HG02798 (cell line): Measurements from ENCODE around the gene KLHDC4.
"Not testable (repeated sequence)": the region's sequence is repeated elsewhere in the genome, so short reads cannot be mapped to it uniquely, and the experiment has no call there.

Source experiments
- ATAC-seq: cut with Tn5 transposase; IDR thresholded peaks from one replicate; pipeline ENCODE4 v1.9.1; 2021; ENCODE audit warnings: mild to moderate bottlenecking; ENCODE audit not compliant: unreplicated experiment, poor library complexity

KLHDC4 gene

DNA sequence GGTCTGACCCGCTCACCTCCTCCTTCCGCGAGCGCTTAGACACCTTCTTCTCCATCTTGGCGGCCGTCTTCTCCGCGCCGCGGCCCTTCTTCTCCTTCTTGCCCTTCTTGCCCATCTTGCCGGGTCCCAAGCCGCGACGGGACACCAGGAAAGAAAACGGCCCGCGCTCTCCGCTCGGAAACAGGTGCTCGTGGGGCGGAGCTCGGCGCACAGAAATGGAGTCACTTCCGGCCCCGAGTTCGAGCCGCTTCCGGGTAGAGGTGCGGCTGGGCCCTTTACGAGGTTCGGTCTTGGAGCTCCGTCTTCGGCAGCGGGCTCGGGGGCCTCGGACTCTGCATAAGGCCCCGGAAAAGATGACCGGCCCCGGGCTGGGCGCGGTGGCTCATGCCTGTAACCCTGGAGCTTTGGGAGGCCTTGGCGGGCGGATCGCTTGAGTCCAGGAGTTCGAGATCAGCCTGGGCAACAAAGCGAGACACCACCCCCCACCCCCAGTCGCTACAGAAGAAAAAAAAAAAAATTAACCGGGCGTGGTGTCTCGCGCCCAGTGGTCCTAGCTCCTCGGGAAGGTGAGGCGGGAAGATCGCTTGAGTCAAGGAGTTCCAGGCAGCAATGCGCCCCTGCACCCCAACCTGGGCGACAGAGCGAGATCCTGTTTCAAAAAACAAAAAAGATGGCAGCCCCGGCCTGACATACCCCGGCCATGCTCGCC is at the start of gene KLHDC4:
Gene KLHDC4, minus strand, starts transcription at position 211 of the 709 bp plus-strand sequence. Its CDS starts 96 bp downstream, at position 115.
- ATAC-seq: peak; percentile 84

DNA sequence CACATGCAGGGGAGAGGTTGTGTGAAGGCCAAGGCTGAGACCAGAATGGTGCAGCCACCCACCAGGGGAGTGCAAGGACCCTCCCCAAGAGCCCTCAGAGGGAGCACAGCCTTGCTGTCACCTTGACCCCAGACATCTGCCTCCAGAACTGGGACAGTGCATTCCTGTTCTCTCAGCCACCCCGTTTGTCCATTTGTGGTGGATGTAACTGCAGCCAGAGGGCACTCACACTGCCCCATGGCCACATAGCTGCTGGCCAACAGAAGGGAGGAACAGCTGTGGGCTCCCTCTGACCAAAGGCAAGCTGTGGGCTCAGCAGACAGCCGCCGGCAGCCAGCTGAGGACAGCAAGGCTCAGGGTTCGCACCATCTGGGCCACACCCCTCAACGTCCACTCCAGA is 49.8 kb upstream of the KLHDC4 start:
- no peak for ATAC-seq

DNA sequence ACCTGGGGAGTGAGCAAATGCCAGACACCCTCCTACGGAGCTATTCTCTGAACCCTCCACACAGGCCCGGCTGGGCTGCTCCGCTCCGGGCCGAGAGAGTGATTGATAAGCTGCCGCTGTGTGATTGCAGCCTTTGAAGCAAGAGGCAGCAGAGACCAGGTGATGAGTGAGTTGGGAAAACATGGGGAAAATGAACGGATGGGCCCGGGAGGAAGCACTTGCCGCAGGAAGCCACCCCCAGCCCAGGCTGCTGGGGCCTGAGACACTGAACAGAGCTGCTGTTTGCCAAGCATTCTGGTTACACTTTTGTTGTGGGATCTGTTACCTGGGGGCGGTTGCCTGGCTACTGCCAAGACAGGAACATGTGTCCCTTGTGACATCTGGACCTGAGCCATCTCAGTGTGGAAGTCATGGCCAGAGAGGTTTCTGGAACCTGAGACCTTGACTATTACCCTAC is 46.4 kb upstream of the KLHDC4 start:
- no peak for ATAC-seq

DNA sequence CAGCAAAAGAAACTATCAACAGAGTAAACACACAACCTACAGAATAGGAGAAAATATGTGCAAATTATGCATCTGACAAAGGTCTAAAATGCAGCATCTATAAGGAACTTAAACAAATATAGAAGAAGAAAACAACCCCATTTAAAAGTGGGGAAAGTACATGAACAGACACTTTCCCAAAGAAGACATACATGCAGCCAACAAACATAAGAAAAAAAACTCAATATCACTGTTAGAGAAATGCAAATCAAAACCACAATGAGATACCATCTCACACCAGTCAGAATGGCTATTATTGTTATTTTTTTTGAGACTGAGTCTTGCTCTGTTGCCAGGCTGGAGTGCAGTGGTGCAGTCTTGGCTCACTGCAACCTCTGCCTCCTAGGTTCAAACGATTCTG is 45.7 kb upstream of the KLHDC4 start:
- ATAC-seq: not testable (repeated sequence)

DNA sequence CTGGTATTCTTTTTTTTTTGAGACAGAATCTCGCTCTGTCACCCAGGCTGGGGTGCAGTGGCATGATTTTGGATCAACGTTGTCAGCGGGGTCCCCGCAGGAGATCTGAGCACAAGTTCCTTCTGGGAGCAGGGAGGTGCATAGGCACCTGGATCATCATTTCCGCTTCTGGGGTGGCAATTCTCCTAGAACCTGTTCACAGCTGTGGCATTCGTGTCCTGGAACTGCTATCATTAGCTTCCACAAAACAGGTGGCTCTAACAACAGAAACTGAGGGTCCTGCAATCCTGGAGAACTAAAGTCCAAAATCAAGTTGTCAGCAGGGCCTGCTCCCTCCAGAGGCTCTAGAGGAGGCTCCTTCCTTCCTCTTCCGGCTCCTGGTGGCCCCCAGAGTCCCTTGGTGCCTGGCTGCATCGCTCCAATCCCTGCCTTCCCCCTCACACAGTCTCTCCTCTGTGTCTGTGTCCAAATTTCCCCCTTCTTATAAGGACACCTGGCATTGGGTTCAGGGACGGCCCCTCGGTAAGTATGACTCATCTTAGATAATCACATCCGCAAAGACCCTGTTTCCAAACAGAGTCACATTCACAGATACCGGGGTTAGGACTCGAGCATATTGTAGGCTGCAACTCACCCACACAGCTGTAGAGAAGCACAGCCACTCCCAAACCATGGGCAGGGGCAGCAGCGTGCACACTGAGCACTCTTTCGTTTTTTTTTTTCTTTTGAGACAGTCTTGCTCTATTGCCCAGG is 43.5 kb upstream of the KLHDC4 start:
- ATAC-seq: peak; percentile 48

DNA sequence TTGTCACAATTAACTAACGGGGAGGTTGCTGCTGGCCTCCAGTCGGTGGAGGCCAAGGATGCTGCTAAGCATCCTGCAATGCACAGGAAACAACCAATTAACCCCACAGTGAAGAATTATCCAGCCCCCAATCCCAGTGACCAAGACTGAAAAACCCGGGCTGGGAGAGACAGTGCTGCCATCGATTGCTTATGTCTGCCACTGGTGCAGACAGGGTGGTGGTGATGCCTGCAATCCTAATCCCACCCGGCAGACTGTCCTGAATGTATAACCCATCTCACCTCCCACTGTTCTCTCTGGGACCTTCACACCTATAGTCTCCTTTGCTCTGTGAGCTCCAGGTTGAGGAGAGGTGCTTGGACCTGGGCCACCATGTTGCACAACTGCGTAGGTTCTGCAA is 42.3 kb upstream of the KLHDC4 start:
- ATAC-seq: no peak

DNA sequence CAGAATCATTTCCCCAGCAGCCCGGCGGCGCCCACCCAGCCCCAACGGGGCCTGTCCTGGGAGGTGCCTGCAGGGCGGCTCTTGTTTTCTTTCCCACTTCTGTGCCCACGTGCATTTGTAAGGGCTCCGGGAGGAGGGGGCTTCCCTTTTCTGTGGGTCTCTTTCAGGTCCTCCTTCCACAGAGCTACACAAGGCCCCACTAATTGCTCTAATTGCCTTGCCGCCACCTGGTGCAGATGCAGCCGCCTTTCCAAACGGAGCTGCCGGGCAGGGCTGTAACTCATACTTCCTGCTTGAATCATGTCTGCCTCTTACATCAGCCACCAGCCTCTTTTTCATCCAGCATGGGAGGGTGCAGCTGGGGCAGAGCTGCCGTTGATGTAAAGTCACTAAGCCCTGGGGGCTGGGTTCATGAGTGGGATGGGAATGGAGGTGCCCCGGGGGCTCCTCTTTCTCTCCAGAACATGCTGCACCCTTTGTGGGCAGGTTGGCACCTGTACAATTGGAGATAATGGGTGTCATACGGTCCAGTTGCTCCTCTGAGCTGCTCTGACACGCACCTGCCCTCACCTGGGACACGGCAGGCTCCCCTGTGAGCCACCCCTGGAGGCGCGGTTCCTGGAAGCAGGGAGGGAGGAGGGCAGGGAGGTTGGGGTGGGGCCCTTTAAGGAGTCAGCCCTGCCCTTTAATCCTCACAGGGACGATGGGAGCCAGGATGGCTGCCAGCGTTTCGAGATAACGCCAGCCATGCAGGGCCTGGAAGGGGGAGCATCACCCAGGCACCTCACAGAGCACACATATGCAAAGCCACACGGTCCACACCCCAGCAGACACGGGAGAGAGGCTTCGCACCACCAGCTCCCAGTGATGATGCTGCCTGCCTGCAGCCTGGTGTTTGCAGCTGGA is 41.1 kb upstream of the KLHDC4 start:
- ATAC-seq: no peak

DNA sequence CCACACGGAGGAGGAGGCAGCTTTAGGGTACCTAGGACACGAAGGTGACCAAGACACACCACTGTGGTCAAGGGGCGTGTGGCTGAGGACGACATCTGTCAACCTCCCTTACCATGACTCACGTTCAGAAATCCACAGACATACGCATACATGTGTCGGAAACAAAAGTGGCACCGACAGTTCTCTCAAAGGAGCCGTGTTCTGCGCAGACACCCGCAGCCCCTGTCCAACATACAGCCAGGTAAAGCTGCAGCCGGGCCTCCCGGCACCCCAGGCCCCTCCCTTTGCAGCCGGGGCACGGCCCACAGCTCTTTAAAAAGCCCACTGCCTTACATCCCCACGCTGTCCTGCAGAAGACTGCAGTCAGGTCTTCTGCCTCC is 40.5 kb upstream of the KLHDC4 start:
- no peak for ATAC-seq

DNA sequence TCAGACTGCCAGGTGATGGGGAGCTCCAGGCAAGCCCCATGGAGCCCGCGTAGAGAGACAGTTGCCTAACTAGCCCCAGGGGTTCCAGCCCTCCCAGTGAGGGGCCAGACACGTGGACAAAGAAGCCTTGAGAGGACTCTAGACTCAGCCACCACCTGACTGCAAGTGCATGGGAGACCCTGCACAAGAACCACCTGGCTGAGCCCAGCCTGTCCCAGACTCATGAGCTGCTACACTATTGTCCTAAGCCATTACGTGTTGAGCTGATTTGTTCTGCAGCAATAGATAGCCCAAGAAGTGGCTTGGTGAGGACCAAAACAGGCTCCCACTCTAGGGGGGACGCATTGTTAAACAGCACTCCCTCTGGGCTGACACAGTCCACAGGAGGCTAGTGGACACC is 37.6 kb upstream of the KLHDC4 start:
- no peak for ATAC-seq

DNA sequence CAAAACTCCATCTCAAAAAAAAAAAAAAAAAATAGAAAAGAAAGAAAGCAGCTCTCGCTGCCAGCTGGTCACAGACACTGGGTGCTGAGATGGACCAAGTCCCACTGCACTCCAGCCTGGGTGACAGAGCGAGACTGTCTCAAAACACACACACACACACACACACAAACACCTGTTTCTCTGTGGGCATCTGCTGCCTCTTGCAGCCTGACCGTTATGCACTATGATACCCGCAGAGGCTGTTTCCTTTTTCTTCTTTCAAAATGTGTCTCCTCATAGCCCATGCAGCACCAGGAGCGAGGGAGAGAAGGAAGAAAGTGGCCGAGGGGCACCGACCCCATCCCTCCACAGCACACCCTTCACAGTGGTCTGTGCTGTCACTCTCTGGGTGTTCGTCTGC is 36.9 kb upstream of the KLHDC4 start:
- ATAC-seq: no peak

DNA sequence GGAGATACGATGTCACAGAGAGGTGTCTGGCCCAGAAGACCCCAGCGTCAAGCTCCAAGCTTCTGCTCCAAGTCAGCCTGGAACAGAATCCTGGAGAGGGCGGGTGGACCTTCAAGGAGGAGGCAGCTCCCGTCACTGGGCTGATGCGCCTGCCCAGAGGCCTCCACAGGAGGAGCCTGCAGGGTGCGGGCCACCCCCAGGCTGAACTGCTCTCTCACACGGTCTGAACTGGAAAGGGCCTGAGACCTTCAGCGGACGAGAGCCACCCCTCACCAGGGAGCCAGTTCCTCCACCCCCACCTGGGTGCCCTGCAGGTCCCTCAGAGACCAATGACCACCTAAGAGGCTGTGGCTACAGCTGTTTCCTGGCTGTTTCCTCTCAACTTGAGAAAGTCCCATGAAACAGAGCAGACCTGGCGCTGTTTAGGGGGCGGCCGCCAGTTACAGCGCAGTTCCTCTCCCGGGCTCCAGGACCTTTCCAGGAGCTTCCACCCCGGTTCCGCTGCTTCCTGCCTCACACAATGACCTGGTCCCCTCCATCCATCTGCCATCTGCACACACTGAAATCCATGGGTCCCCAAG is 36.0 kb upstream of the KLHDC4 start:
- ATAC-seq: no peak

DNA sequence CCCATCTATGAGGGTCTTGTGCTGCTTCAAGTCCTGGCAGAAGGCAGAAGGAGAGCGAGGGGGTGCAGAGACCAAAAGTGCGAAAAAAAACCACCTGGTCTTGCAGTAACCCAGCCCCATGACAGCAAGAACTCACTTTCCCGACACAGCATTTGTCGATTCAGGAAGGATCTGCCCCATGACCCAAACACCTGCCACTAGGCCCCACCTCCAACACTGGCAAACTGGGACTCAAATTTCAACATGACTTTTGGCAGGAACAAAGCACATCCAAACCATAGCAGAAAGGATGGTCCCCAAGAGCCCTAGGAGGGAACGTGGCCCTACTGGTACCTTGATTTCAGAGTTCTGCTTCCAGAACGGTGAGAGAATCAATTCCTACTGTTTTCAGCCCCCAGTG is 34.7 kb upstream of the KLHDC4 start:
- no peak for ATAC-seq

DNA sequence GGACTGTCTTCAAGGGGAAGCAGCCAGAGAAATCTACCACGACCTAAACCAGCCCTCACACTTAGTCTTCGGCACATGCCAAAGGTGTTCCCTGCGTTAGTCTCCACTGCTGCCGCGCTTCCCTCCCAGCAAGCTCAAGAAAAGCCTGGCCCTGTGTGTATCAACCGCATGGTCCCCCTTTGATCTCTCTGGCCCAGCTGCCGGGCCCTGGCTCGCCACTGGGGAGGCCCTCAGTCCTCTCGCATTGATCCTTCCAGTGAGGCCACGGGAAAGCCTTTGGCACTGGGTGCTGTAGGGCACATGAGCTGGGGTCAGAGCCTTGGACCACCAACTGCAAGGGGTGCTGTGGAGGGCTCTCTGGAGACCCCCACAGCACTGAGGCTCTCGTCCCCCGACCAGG is 29.6 kb upstream of the KLHDC4 start:
- no peak for ATAC-seq

DNA sequence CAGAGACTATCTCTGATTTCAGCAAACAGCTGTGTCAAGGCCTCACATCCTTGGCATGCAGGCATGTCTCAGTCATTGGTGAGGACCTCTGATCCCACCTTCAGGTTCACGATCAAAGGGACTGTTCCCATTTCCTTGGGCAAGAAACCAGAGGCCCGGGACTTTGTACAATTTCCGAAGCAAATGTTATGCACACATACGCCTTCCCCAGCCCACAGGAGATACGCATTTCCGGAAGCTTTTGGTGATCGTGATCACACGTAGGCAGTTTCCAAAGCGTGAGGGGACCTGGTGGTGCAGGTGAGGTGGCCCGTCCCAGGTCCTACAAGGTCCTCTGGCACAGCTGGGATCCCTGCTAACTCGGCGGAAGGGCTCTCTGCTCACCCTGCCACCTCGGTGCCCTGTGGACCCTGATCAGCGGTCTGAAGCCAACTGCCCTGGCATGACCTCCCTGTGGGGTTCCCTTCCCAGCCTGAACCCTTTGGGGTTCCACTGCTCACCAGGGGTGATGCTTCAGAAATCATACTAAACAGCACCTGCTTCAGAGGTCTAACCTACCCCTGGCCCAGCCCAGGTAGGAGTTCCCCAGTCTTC is 28.8 kb upstream of the KLHDC4 start:
- ATAC-seq: no peak

DNA sequence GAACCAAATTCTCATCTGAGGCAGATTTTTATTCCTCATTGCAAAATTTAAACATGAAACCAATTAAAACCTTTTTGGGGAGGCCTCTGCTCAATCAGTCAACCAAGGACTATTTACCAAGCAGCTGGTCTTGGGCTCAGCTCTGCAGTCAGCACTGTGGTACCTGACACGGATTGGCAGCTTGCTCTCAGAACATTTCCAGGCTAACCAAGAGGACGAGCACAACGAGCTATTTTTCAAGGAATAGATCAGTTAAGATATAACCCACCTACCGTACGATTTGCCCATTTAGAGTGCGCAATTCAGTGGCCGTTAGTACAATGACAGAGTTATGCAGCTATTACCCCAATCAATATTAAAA is 26.4 kb upstream of the KLHDC4 start:
- no peak for ATAC-seq

DNA sequence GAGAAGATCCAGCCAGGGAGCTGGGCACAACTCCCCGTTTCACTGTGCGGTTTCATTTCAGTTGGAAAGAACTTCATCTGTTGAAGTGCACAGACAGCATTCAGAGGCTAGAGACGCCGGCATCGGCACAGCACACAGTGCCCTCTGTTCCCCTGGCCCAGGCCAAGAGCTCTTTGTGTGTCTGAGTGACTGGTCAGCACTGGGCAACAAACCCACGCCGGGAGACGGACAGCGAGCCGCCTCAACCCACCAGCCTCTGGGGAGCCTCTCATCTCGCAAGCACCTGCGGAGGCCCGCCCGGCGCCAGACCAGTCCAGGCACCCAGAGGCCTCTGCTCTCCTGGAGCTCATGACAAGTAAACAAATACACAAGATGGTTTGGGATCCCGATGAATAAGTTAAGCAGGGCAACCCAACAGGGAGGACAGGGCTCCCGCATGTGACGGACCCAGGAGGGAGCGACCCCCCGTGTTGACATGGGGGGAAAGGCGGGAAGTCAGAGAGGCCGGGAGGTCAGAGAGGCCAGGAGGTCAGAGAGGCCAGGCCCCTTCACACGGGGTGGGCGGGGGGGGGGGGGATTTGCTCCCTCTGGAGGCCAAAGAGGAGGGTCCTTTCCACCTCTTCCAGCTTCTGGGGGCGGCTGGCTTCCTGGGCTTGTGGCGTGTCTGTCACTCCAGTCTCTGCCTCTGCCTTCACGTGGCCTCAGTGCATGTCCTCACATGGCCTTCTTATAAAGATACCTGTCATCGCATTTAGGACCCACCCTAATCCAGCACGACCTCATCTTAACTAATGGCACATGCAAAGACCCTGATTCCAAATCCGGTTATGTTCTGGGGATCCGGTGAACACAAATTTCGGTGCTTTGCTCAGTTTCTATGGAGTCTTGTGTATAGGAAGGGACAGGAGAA is 25.8 kb upstream of the KLHDC4 start:
- no peak for ATAC-seq

DNA sequence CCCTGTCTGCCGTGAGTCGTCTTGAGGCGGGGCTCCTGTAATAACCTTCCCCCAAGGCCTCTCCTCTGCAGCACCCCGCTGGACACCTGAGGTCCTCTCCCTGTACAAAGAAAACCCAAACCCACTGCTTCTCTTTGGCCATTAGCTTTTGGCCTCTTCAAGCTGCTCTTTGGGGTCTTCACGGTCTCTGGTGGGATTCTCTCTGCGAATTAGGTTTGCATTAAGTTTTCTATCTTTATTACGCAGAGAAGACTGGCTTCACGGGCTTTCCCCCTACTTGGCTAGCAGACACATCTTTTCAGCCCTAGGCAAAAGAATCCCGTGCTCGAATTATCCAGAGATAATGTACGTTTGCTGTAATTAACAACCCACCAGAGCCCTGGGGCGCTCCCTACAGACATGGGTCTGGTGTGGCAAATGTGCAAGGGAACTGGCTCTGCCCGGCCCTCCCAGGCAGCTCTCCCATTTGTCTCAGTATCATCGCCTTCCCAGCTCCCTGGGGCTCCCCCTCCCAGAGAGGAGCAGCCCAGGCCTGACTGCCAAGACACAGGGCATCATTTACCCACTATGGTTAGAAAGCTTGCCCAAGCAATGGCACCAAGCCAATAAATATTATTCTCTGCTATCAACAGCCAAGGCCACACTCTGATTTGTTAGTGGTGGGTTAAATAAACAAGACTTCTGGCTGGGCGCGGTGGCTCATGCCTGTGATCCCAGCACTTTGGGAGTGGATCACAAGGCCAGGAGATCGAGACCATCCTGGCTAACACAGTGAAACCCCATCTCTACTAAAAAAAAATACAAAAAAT is 24.7 kb upstream of the KLHDC4 start:
- ATAC-seq: no peak
